Stimulated activated memory B cell treated with anti-CD40 and anti-IgM and Interleukin-4, amounts not matched to agents 10 μg/mL and 1 μg/mL and 100 μg/mL, for 72 hours (primary cell): ENCODE measurements around the gene KIF5B.
"Not testable (repeated sequence)": the region's sequence is repeated elsewhere in the genome, so short reads cannot be mapped to it uniquely, and the experiment has no call there.

ENCODE experiments used
- ATAC-seq: fragments of 150-1000 bp; cut with Tn5 transposase; 2 replicates; pipeline ENCODE4 v1.10.0; 2021
- H3K27ac Mint-ChIP-seq: one replicate; pipeline ENCODE4 v1.8.0; 2022; ENCODE audit warnings: mild to moderate bottlenecking, mixed read lengths
- H3K27me3 Mint-ChIP-seq: one replicate; pipeline ENCODE4 v1.8.0; 2022; ENCODE audit warnings: mixed read lengths
- H3K36me3 Mint-ChIP-seq: one replicate; pipeline ENCODE4 v1.8.0; 2022; ENCODE audit warnings: mixed read lengths
- H3K4me1 Mint-ChIP-seq: one replicate; pipeline ENCODE4 v1.8.0; 2022; ENCODE audit warnings: mixed read lengths
- H3K4me3 Mint-ChIP-seq: one replicate; pipeline ENCODE4 v1.8.0; 2022; ENCODE audit warnings: mild to moderate bottlenecking, moderate library complexity, mixed read lengths
- H3K9me3 Mint-ChIP-seq: one replicate; pipeline ENCODE4 v1.8.0; 2022; ENCODE audit warnings: mixed read lengths

KIF5B gene

DNA sequence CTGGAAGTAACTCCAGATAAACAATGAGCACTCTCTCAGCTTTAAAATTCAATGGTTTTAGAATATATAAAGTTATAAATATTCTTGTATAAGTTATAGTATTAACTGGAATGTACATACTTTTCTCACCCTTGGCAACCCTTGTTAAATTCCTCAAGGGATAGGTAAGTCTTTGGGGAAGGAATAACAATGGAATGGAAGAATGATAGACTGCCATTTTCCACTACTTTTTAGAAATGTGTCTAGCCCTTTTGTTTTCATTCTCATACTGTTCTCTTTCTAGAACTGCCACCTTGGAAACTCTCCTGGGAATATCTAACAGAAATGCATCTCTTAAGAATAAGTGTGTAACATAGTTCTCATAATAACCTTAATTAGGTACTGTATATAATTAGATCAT is 8.3 kb downstream of the KIF5B start:
- no peak overlapping the region for H3K4me3 Mint-ChIP-seq
- no peaks in the 10 kb centered on the region for H3K9me3 Mint-ChIP-seq
- peaks cover 68% of the 10 kb centered on the region for H3K4me1 Mint-ChIP-seq
- peaks cover 52% of the 10 kb centered on the region for H3K36me3 Mint-ChIP-seq
- ATAC-seq = no peak
- no peaks in the 10 kb centered on the region for H3K27me3 Mint-ChIP-seq
- H3K27ac Mint-ChIP-seq = no peak overlapping the region

DNA sequence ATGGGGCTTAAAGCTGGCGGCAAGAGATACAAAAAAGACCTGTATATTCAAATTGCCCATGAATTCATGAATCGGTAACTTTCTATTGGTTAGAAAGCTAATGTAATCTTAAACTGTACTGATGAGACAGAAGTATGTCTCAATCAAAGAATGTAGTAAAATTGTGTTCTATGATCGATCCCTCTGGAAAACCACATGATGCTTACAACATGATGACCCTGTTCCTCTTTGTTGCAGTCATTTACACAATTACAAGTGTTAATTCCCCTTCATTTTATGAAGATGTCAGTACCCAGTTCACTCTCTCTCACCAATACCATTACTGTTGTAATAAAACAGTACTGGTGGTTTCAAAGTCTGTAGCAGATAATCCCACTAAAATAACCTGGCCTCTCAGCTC is 10.1 kb downstream of the KIF5B start:
- Mint-ChIP-seq H3K4me3 (no peak overlapping the region), H3K36me3 (peaks cover 63% of the 10 kb centered on the region), H3K27me3 (no peaks in the 10 kb centered on the region), H3K9me3 (no peaks in the 10 kb centered on the region), H3K27ac (no peak overlapping the region), H3K4me1 (peaks cover 72% of the 10 kb centered on the region)
- no peak for ATAC-seq

DNA sequence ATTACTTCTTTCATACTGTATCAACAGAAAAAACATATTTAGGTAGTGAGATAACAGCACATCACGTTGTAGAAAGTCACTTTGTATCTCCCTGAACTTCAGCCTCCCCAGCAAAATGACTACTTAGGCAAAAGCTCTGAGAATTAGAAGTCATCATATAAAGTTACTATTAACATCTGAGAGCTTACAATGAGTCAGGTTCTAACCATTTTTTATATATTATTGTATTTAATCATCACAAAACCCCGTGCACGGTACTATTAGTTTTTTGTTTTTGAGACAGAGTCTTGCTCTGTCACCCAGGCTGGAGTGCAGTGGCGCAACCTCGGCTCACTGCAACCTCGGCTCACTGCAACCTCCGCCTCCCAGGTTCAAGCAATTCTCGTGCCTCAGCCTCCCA is 13.5 kb downstream of the KIF5B start:
- H3K36me3 Mint-ChIP-seq = peaks cover 61% of the 10 kb centered on the region
- not testable (repeated sequence) for ATAC-seq, H3K27me3 Mint-ChIP-seq, H3K9me3 Mint-ChIP-seq, H3K4me3 Mint-ChIP-seq
- H3K27ac Mint-ChIP-seq = peak overlapping the region; percentile 11
- H3K4me1 Mint-ChIP-seq = peaks cover 48% of the 10 kb centered on the region

DNA sequence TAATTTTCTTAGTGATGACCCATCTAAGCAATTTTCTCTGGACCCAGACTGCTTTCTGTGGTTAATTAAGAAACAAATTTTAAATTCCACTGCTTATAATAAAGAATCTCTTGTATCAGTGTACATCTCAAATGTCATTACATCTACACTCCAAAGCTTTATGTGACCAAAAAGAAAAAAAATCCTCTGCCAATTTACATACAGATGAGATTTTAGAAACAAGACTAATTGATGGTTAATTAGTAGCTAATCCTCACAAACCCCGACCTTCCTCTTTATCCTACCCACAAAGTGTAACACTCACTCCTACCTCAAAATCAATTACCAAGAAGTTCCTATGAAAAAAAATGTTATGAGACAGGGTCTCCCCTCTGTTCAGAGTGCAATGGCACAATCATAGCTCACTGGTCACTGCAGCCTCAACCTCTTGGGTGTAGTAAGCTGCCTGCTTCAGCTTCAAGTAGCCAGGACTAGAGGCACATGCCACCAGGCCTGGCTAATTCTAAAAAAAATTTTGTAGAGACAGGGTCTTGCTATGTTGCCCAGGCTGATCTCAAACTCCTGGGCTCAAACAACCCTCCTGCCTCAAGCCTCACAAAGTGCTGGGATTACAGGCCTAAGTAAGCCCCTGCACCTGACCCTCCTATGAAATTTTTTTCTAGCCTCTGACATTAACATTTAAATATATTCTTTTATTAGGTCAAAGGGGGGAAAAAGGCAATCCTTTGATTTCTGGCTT is 14.8 kb downstream of the KIF5B start:
- ATAC-seq = no peak
- H3K4me1 Mint-ChIP-seq = peaks cover 35% of the 10 kb centered on the region
- no peak overlapping the region for H3K4me3 Mint-ChIP-seq
- H3K27ac Mint-ChIP-seq = no peak overlapping the region
- peaks cover 60% of the 10 kb centered on the region for H3K36me3 Mint-ChIP-seq
- no peaks in the 10 kb centered on the region for H3K9me3 Mint-ChIP-seq
- no peaks in the 10 kb centered on the region for H3K27me3 Mint-ChIP-seq

DNA sequence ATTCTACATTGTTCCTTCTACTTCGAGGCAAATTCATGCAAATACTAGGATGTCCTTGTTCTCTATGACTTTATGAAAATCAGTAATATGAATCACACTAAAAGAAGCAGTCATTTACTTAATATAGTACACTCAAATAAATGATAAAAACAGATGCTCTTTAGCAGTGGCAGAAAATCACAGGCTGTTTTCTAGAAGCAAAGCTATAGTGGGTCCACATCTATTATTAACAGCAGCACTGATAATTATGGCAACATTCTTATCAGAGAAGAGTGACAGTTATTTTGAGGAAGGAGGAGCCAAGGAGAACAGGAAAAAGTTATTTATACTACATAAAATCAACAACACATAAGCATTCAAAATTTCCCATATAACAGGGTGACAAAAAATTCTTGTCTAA is 16.5 kb downstream of the KIF5B start:
- Mint-ChIP-seq H3K4me1 (peaks cover 30% of the 10 kb centered on the region), H3K4me3 (no peak overlapping the region), H3K27me3 (no peaks in the 10 kb centered on the region), H3K27ac (no peak overlapping the region), H3K9me3 (no peaks in the 10 kb centered on the region), H3K36me3 (peaks cover 56% of the 10 kb centered on the region)
- ATAC-seq = no peak

DNA sequence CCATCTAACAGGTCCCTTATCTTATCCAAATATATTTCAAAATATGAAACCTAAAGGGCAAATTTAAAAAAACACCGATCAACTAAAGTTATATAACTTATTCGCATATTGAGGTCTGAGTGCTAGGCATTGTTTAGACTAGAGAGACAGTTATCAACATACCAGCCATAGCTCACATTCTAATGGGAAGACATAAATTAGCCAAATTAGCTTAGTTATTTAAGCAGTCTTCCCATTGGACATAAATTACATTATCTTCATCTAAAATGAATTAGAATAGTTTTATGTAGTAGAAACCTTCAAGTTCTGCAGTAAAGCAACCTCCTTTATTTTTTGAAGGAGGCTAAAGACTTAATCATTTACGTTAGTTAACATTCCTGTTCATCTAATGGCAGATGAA is 17.4 kb downstream of the KIF5B start:
- Mint-ChIP-seq H3K4me3 (no peak overlapping the region), H3K27me3 (no peaks in the 10 kb centered on the region), H3K9me3 (no peaks in the 10 kb centered on the region), H3K27ac (no peak overlapping the region), H3K4me1 (peaks cover 23% of the 10 kb centered on the region), H3K36me3 (peaks cover 56% of the 10 kb centered on the region)
- no peak for ATAC-seq

DNA sequence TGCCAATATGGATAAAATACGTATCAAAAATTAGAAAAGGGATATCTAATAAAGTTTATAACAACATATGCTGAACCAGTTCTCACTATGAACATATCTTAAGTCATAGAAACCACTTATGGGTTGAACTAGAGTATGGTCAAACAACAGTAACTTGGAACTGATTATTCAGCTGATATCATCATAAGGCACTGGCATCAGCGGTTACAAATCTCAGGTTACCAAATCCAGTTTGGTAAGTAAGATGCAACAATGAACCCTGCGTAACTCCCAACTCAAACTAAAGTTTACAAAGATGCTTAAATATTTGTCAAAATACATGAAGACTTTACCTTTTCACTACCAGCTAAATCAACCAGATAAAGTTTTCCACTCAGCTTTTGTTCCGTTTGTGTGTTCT is 19.3 kb downstream of the KIF5B start:
- peaks cover 7% of the 10 kb centered on the region for H3K4me1 Mint-ChIP-seq
- ATAC-seq = no peak
- H3K36me3 Mint-ChIP-seq = peaks cover 57% of the 10 kb centered on the region
- no peaks in the 10 kb centered on the region for H3K27me3 Mint-ChIP-seq
- no peak overlapping the region for H3K27ac Mint-ChIP-seq
- no peak overlapping the region for H3K4me3 Mint-ChIP-seq
- no peaks in the 10 kb centered on the region for H3K9me3 Mint-ChIP-seq

DNA sequence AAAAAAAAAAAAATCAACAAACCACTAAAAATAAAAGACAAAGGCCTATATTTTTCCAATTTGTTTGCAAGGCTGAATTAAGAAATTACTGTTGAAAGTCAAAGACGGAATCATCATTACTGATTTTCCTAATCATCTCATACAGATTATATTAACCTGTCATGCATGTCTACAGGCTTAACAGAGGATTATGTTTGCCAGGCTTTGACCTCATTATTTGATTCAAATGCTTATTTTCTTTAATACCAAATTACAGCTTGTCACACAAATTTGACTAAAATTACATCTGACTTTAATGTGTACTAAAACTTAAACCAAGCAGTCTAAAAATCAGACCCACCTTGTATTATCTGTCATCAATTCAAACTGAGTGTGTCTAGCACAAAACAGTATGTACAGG is 21.2 kb downstream of the KIF5B start:
- H3K4me1 Mint-ChIP-seq = peaks cover 6% of the 10 kb centered on the region
- H3K9me3 Mint-ChIP-seq = no peaks in the 10 kb centered on the region
- no peak for ATAC-seq
- H3K36me3 Mint-ChIP-seq = peaks cover 61% of the 10 kb centered on the region
- no peak overlapping the region for H3K4me3 Mint-ChIP-seq
- no peaks in the 10 kb centered on the region for H3K27me3 Mint-ChIP-seq
- H3K27ac Mint-ChIP-seq = no peak overlapping the region

DNA sequence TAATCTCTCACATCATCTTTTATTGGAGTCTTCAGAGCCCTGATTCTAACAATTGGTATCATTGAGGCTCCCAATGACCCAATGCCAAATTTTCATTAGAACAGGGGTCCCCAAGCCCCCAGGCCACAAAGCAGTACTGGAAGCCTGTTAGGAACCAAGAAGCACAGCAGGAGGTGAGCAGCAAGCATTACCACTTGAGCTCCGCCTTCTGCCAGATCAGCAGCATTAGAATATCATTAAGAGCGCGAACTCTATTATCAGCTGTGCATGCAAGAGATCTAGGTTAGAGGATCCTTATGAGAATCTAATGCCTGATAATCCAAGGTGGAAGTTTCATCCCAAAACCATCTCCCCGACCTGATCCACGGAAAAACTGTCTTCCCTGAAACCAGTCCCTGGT is 23.1 kb downstream of the KIF5B start:
- Mint-ChIP-seq H3K4me3 (no peak overlapping the region), H3K36me3 (peaks cover 73% of the 10 kb centered on the region), H3K27ac (no peak overlapping the region), H3K4me1 (peaks cover 6% of the 10 kb centered on the region), H3K9me3 (no peaks in the 10 kb centered on the region), H3K27me3 (no peaks in the 10 kb centered on the region)
- no peak for ATAC-seq

DNA sequence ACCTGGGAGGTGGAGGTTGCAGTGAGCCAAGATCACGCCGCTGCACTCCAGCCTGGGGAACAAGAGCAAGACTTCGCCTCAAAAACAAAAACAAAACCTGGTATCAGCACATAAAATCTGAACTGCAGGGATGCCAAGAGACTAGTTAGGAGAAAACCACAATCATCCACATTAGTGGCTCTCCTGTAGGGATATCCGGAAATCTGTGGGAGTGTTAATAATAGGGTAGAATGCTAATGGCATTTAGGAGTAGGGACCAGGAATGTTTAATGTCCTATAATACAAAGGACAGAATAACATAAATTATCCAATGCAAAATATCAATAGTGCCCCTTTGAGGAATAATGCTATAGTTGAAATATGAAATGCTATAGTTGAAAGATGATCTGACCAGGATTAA is 24.3 kb downstream of the KIF5B start:
- Mint-ChIP-seq H3K9me3 (no peaks in the 10 kb centered on the region), H3K4me1 (peaks cover 6% of the 10 kb centered on the region), H3K36me3 (peaks cover 71% of the 10 kb centered on the region), H3K27me3 (no peaks in the 10 kb centered on the region), H3K4me3 (no peak overlapping the region), H3K27ac (no peak overlapping the region)
- no peak for ATAC-seq

DNA sequence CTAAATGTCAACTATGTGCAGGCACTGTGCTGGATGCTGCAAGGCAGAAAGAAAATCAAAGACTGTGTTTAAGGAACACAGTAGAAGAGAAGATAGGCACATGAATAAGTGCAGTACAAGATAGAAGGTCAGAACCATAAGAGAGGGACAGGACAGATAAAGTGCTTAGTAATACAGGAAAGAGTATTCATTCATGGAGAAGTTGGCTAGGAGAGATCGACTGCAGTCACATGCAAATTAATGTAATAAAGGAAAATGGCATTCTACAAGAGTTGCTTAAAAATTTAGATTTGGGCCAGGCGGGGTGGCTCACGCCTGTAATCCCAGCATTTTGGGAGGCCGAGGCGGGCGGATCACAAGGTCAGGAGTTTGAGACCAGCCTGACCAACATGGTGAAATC is 24.8 kb downstream of the KIF5B start:
- no peak overlapping the region for H3K4me3 Mint-ChIP-seq
- H3K4me1 Mint-ChIP-seq = peaks cover 6% of the 10 kb centered on the region
- no peaks in the 10 kb centered on the region for H3K9me3 Mint-ChIP-seq
- H3K27ac Mint-ChIP-seq = no peak overlapping the region
- no peaks in the 10 kb centered on the region for H3K27me3 Mint-ChIP-seq
- peaks cover 66% of the 10 kb centered on the region for H3K36me3 Mint-ChIP-seq
- no peak for ATAC-seq

DNA sequence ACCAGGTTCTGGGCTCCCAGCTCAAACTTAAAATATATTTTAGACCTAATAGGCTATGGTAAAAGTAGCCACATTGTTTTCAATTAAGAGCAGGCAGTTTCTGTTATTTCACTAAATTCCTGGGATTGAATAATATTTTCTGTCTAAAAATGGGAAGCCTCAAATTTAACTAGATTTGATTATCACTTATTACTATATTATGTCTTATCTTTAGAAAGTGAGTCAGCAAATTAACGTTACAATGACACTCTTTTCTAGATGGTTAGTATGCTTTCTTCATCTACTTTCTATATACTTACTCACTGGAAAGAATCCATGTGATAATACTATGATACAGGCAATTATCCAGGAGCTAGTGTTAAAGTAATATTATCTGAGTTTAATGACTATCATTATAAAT is 27.5 kb downstream of the KIF5B start:
- Mint-ChIP-seq H3K4me3 (no peak overlapping the region), H3K9me3 (no peaks in the 10 kb centered on the region), H3K36me3 (peaks cover 53% of the 10 kb centered on the region), H3K27ac (no peak overlapping the region), H3K27me3 (no peaks in the 10 kb centered on the region), H3K4me1 (peaks cover 7% of the 10 kb centered on the region)
- ATAC-seq = no peak

DNA sequence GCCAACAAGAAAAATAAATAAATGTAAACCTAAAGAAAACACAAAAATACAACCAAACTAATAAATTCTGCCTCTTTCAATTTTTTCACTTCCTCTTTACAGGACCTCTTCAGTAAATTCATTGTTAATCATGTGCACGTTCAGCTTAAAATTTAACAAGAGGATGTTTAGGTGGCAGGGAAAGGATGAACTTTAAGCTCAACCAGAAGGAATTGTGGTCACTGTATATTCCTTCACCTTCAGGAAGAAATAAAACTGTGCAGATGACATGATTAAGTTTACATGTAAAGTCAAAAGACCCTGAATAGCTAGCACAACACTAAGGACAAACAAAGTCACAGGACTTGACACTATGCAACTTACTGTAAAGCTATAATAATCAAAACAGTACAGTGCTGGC is 33.0 kb downstream of the KIF5B start:
- H3K36me3 Mint-ChIP-seq = peaks cover 51% of the 10 kb centered on the region
- H3K27ac Mint-ChIP-seq = peak overlapping the region; percentile 35
- no peak for ATAC-seq
- no peaks in the 10 kb centered on the region for H3K27me3 Mint-ChIP-seq
- H3K4me3 Mint-ChIP-seq = no peak overlapping the region
- no peaks in the 10 kb centered on the region for H3K9me3 Mint-ChIP-seq
- H3K4me1 Mint-ChIP-seq = peaks cover 7% of the 10 kb centered on the region

DNA sequence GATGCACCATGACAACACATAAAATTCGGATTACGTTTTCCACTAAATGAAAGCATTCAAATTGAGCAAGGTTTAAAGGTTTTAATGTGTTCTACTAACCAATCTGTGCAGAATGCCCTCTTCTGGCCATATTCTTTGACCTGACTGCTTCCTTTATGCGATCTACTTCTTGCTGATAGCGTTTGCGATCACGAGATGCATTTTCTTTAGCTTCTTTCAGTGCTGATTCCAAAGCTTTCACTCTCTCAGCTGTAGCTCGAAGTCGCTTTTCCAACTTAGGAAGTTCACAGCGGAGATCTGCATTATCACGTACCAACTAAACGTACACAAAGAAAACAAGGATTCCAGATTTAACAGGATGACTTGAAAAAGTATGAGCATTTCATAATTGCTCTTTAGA is 39.2 kb downstream of the KIF5B start:
- Mint-ChIP-seq H3K27me3 (no peaks in the 10 kb centered on the region), H3K27ac (no peak overlapping the region), H3K4me3 (no peak overlapping the region), H3K4me1 (peaks cover under 1% of the 10 kb centered on the region), H3K9me3 (no peaks in the 10 kb centered on the region), H3K36me3 (peaks cover 52% of the 10 kb centered on the region)
- no peak for ATAC-seq

DNA sequence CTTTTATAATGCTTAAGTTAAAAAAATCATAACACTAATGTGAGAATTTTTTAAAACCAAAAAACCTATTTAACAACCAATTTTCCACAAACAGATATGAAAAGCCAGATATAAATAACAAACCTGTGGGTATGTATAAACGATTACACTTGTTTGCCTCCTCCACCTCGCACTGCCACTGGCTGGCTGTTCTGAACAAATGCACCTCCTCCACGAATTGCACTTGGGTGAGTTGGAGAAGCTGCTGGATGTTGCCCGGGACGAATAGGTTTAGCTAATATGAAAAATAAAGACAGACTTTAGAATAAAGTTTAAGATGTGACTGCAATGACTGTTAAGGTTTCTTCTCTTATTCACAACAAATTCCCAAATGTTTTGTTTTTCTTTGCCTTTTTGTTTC is 40.8 kb downstream of the KIF5B start:
- H3K4me1 Mint-ChIP-seq = peaks cover 6% of the 10 kb centered on the region
- no peaks in the 10 kb centered on the region for H3K27me3 Mint-ChIP-seq
- H3K36me3 Mint-ChIP-seq = peaks cover 53% of the 10 kb centered on the region
- no peak overlapping the region for H3K4me3 Mint-ChIP-seq
- no peak for ATAC-seq
- H3K27ac Mint-ChIP-seq = no peak overlapping the region
- no peaks in the 10 kb centered on the region for H3K9me3 Mint-ChIP-seq

DNA sequence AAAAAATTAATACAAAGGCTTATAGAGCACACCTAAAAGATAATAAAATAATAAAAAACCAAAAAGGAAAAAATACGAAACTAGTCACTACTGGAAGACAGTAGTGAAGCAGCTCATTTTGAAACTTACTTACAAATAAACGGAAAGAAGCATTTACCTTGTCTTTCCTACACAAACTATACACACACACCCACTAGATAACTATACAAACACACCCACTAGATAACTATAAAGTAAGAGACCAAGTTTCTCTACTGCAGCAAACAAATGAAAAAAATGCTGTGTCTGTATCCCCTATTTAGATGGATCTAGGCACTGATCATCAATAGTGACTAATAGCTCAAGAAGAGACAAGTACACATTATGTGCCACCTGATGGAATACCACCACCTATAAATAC is 49.2 kb downstream of the KIF5B start:
- Mint-ChIP-seq H3K4me3 (no peak overlapping the region), H3K36me3 (peaks cover 19% of the 10 kb centered on the region), H3K27ac (no peak overlapping the region), H3K9me3 (no peaks in the 10 kb centered on the region), H3K27me3 (no peaks in the 10 kb centered on the region), H3K4me1 (peaks cover 10% of the 10 kb centered on the region)
- no peak for ATAC-seq

DNA sequence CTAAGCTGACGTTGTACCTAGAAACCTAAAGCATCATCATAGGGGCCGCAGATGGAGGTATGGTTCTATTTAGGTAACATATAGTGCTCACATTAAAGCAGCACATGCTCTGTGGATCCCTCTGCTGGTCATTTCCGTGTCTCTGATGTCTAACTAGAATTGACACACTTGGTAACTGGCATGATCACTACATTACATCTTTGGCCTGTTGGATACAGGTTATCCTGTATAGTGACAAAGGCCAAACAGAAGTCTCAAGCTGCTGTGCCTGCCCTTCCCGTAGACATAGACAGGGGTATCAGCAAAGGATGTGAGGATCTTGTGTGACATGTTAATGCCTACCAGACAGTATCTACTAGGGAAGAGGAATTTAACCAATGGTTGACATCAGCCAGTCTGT is 51.2 kb downstream of the KIF5B start:
- Mint-ChIP-seq H3K4me3 (no peak overlapping the region), H3K4me1 (peaks cover 6% of the 10 kb centered on the region), H3K9me3 (no peaks in the 10 kb centered on the region), H3K27me3 (no peaks in the 10 kb centered on the region), H3K36me3 (peaks cover 7% of the 10 kb centered on the region), H3K27ac (no peak overlapping the region)
- ATAC-seq = peak; percentile 68
